NCI-H2029 treated with DMSO at 0.1 percent for 48 hours (cell line): ENCODE data around the gene ARSJ.

ENCODE experiments used
- DNase-seq: peaks from one replicate; lab custom pipeline; 2025; lab: John Stamatoyannopoulos, UW

Gene ARSJ

DNA sequence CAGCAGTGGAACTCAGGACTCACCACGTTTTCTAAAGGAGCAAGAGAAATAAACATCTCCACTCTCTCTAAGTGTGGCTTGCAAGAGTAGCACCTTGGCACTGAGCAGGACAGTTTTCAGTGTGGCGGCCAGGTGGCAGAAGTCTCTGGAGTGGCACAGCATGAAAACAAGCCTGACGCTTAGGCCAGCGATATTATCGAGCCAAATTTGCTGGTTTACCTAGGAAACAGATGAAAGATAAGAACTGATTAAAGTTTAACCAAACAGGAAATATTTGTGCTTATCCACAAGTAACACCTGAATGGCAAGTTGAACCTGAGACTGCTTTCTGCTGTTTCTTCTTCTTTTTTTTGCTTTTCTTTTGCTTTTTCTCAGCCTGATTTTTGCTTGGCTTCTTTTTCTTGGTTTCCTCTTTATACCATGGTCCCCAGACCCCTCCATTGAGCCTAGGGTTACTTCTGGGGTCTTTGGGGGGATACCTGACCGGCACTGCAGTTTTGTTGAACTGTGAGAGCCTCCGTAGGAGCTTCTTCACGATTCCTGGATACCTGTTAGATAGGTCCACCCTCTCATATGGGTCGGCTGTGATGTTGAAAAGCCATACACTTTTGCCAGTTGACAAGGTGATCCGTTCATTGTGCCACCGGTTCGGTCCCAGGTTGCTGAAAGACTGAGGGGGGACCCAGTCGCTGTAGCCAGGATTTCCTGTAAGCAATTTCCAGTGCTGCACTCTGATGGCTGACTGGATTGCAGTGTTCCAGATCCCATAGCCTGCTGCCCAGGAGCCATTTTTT lies 77.3 kb downstream of the ARSJ start:
- DNase-seq: no peak

- DNase-seq: no peak
Observed at GRCh38 chr4:113899271-113900070, 80.0 kb downstream of the ARSJ start.

- no peak for DNase-seq
Observed at GRCh38 chr4:113893546-113893945, 85.9 kb downstream of the ARSJ start.

DNA sequence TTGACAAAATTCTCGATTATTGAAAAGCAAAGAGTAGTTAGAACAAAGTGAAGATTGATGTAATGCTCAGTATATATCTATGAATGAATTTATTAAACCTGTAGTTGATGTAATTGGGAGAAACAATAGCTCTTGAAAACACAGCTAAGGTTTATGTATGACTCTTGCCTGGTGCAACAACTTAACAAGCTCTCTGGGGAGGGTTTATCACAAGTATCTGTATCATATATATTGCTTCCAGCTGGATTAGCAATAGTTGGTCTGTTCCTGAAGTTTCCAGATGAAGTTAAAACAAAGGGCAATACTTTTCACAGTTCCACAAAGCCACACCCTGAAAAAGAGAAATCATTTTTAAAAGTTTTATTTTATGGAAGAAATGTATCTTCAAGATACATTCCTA lies 91.4 kb downstream of the ARSJ start:
- DNase-seq: no peak

DNA sequence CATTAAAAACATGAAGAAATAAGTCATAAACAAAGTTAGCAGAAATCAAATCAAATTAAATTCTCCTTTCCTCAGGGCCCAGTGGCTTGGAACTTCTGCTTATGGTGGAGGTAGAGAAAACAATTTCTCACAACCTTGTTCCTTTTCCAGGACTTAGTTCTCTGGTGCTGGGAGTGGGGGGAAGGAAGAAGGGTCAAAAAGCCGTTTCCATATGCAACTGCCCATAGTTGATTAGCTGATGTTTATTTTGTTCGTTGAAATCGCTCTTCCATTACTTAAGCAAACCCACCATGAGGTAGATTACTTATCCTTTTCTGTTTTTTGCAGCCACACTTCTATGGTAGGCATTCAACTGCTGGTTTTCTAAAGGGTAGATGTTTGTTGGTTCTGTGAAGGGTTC lies 94.2 kb downstream of the ARSJ start:
- no peak for DNase-seq

- no peak for DNase-seq
Observed at GRCh38 chr4:113884655-113885054, 94.8 kb downstream of the ARSJ start.

GRCh38 chr4:113882668-113883067 lies 96.8 kb downstream of the ARSJ start:
- no peak for DNase-seq

- no peak for DNase-seq
Observed at GRCh38 chr4:113881256-113881655, 98.2 kb downstream of the ARSJ start.

DNA sequence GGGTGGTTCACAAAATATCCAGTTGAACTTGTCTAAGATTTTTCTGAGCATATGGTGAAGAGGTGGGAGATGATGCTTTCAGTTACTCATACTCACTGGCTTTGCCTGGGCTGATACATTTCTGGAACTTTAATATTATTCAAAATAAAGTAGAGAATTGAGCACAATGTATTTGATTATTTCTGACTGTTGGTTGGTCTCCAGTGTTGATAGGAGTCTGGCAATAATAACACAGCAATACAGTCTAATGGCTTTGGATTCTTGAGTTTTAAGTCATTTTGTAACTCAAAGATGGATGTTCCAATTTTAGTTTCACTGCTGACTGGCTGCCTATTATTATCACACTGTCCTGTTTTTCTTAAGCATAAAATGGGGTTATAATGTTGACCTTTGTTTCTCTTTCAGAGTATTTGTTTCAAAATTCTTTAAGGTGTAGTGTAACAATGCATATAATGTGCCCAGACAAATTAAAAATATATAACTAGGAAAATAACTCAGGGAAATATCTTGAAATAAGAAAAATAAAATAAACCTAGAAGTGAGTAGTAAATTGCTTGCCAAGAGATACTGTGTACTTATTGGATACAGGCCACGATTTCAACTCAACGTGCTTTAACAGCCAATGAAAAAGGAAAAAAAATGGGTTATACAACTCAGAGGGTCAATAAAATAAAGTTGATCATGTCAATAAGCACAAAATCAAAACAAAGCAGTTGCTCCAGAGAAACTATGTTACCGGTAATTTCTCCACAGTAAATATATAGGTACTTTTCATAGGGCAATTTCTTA lies 99.0 kb downstream of the ARSJ start:
- DNase-seq: no peak

DNA sequence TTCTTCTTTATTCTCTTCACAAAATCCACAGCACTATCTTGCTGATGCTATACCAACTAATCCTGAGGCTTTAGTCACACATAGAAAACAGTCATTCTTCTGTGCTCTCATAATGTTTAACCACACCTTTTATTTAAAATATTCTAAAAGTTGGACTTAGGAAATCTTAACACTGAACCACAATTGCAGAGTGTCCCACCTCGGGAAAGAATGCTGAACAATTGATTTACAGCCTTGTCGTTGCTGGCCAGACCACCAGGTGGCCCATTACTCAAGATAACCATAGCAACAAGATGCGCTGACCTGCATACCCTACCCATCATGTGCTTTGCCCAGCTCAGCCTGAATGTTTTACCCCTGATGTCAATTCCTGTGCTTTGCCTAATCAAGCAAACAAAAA lies 100.8 kb downstream of the ARSJ start:
- no peak for DNase-seq

DNA sequence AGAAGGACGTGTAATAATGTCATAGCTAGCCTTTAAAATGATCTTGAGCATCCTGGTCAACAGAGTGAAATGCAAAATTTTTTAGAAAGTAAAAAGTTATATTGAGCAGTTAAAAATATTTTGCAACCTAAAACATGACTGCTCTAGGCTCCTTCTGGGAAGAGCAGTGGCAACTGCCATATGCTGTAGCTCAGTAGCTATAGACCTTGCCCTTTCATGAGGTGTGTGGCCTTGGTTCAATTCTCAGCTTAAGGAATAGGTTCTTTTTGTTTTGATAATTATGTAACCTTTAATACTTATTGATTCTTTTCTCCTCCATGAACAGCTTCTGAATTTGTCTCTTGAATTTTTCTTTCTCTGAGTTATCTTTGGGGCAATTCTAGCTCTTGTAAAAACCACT lies 105.0 kb downstream of the ARSJ start:
- no peak for DNase-seq

DNA sequence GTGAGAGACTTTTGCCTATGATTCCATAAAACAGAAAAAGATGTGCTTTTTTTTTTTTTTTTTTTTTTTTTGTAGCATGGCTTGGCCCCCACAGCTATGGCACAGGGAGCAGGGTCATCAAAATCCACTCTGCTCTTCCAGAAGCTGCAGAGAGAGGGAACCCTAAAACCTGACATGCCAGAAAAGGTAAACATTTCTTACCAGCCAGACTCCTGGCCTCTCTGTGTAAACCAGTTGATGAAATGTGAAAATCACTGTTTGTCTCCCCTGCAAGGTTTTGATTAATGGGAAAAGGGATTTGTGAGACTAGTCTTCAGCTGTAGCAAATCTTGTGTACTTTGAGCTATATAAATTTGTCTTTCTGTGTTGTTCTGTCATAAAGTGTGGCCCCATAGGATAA lies 105.9 kb downstream of the ARSJ start:
- no peak for DNase-seq

GRCh38 chr4:113872426-113873260 lies 106.8 kb downstream of the ARSJ start:
- no peak for DNase-seq

DNA sequence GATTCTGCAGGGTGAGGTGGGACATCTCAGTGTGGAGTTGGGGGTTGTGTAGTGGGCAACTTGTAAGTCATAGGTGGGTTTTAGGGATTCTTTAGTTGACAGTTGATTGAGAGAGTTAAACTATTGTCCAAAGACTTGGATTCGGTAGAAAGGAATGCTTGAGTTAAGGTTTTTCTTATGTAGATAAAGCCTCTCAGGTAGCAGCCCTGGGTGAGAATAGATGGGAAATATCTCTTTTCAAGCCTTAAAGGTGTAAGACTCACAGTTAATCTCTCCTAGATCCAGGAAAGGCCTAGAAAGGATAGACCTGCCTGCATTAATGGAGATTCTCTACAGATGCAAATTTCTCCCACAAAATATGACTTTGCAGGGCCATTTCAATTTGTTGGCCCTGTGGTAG lies 108.4 kb downstream of the ARSJ start:
- DNase-seq: no peak

DNA sequence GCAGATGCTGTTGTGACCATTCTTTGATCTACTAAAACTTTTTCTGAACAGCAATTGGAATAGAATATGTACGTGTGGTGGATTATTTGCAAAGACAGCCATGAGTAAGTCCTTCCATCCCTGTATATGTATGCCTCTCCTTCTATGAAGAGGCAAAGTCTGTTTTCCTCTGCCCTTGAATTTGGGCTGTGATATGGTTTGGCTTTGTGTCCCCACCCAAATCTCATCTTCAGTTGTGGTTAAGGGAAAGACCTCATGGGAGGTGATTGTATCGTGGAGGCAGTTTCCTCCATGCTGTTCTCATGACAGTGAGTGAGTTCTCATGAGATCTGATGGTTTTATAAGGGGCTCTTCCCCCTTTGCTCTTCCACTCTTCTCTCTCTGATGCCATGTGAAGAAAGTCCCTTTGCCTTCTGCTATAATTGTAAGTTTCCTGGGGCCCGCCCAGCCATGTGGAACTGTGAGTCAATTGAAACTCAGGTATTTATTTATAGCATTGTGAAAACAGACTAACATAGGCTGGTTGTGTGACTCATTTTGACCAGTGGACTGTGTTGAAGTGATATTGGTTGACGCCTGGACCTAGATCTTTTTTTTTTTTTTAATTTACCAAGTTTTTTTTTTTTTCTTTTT lies 109.6 kb downstream of the ARSJ start:
- DNase-seq: no peak

DNA sequence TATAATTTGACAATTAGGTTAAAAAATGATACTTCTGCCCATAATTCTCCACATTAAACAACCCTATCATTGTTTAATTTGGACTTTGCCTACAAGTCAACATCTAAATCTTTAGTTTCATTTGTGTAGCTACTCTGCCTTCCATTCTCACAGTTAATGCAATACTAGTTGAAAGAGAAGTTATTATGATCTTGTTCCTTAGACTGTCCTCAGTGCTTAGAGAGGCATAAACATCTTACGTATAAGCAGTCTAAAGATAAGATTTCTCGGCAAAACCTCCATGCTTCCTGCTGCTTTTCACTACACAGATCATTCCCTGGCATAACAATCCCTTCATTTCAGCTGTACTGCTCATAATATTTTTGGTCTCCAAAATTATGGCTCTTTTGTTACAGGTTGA lies 112.8 kb downstream of the ARSJ start:
- DNase-seq: no peak

DNA sequence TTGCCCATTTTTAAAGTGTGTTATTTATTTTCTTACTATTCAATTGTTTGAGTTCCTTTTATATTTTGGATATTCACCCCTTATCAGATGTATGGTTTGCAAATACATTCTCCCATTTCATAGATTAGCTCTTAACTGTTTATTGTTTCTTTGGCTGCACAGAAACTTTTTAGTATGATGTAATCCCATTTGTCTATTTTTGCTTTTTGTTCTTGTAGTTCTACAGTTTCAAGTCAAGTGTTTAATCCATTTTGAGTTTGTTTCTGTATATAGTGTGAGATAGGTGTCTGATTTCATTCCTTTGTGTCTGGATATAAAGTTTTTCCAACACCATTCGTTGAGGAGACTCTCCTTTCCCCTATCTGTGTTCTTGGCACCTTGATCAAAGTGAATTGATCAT lies 120.5 kb downstream of the ARSJ start:
- DNase-seq: no peak

- DNase-seq: no peak
Observed at GRCh38 chr4:113851816-113852215, 127.6 kb downstream of the ARSJ start.
